HG03095 (cell line): ENCODE measurements around the gene ERVMER34-1.
A peak's percentile ranks its signal among the peaks of the same experiment; 100 is the strongest.

Experiments used
- ATAC-seq: cut with Tn5 transposase; IDR thresholded peaks from one replicate; pipeline ENCODE4 v1.9.1; 2021; ENCODE audit warnings: moderate library complexity; ENCODE audit not compliant: unreplicated experiment

The ERVMER34-1 gene

GRCh38 chr4:52721968-52722815 lies 29.0 kb downstream of the ERVMER34-1 start:
- ATAC-seq = peak; percentile 95

GRCh38 chr4:52718123-52718522 lies 33.1 kb downstream of the ERVMER34-1 start:
- ATAC-seq = no peak

- ATAC-seq = no peak
These were observed 34.7 kb downstream of the ERVMER34-1 start for GRCh38 chr4:52716364-52717151.

GRCh38 chr4:52715914-52716313 lies 35.3 kb downstream of the ERVMER34-1 start:
- no peak for ATAC-seq

- ATAC-seq = no peak
These were observed 35.8 kb downstream of the ERVMER34-1 start for GRCh38 chr4:52715255-52715897.

- ATAC-seq = no peak
These were observed 36.5 kb downstream of the ERVMER34-1 start for GRCh38 chr4:52714597-52715254.

- ATAC-seq = no peak
These were observed 37.7 kb downstream of the ERVMER34-1 start for GRCh38 chr4:52713456-52713937.

- ATAC-seq = peak; percentile 85
These were observed 38.7 kb downstream of the ERVMER34-1 start for GRCh38 chr4:52712251-52713130.

- ATAC-seq = peak; percentile 5
These were observed 39.4 kb downstream of the ERVMER34-1 start for GRCh38 chr4:52711834-52712250.

GRCh38 chr4:52711272-52711671 lies 40.0 kb downstream of the ERVMER34-1 start:
- ATAC-seq = no peak

GRCh38 chr4:52709155-52709554 lies 42.1 kb downstream of the ERVMER34-1 start:
- ATAC-seq = no peak

GRCh38 chr4:52704661-52705060 lies 46.6 kb downstream of the ERVMER34-1 start:
- ATAC-seq = no peak

GRCh38 chr4:52704133-52704532 lies 47.1 kb downstream of the ERVMER34-1 start:
- no peak for ATAC-seq

- peak; percentile 94 for ATAC-seq
These were observed 50.0 kb downstream of the ERVMER34-1 start for GRCh38 chr4:52701207-52701606.

- ATAC-seq = no peak
These were observed 56.3 kb downstream of the ERVMER34-1 start for GRCh38 chr4:52694936-52695335.

- ATAC-seq = no peak
These were observed 57.7 kb downstream of the ERVMER34-1 start for GRCh38 chr4:52693492-52693891.
